Mesendoderm (in vitro differentiated cells): ENCODE measurements around the gene MGMT.

Experiments
- DNase-seq: peaks from one replicate; pipeline ENCODE4 v3.0.0; 2013
- H2AK5ac ChIP-seq: 2 replicates; pipeline ENCODE4 v1.6.1; 2013; ENCODE audit warnings: low read length, inconsistent platforms
- H2BK120ac ChIP-seq: 2 replicates; pipeline ENCODE4 v1.6.1; 2013; ENCODE audit warnings: low read depth, mild to moderate bottlenecking, low read length, moderate library complexity, mixed read lengths
- H2BK15ac ChIP-seq: replicated peaks from 2 replicates; pipeline ENCODE4 v1.6.1; 2013; ENCODE audit warnings: low read depth, mild to moderate bottlenecking, moderate library complexity
- H2BK5ac ChIP-seq: 2 replicates; pipeline ENCODE4 v1.6.1; 2013; ENCODE audit warnings: low read length, inconsistent platforms
- H3K18ac ChIP-seq: 2 replicates; pipeline ENCODE4 v1.6.1; 2013; ENCODE audit warnings: mild to moderate bottlenecking, low read length, mixed read lengths
- H3K23ac ChIP-seq: one replicate; pipeline ENCODE4 v1.6.1; 2013; ENCODE audit warnings: low read length
- H3K27ac ChIP-seq: 2 replicates; pipeline ENCODE4 v1.5.1; 2013; ENCODE audit warnings: low read depth, mild to moderate bottlenecking, inconsistent platforms, low read length, moderate library complexity
- H3K27me3 ChIP-seq: 2 replicates; pipeline ENCODE4 v1.6.1; 2013; ENCODE audit warnings: low read length, control low read depth, mild to moderate bottlenecking, inconsistent platforms; ENCODE audit not compliant: insufficient read depth, poor library complexity
- H3K36me3 ChIP-seq: 2 replicates; pipeline ENCODE4 v1.6.1; 2013; ENCODE audit warnings: low read length, inconsistent platforms; ENCODE audit not compliant: control insufficient read depth, insufficient read depth
- H3K4ac ChIP-seq: one replicate; pipeline ENCODE4 v1.6.1; 2013; ENCODE audit warnings: low read depth, mild to moderate bottlenecking, low read length, moderate library complexity
- H3K4me1 ChIP-seq: 2 replicates; pipeline ENCODE4 v1.6.1; 2013; ENCODE audit warnings: low read depth, low read length, inconsistent platforms; ENCODE audit not compliant: control insufficient read depth
- H3K4me2 ChIP-seq: 2 replicates; pipeline ENCODE4 v1.6.1; 2013; ENCODE audit warnings: low read length
- H3K4me3 ChIP-seq: 2 replicates; pipeline ENCODE4 v1.5.1; 2013; ENCODE audit warnings: mild to moderate bottlenecking, low read length
- H3K56ac ChIP-seq: one replicate; pipeline ENCODE4 v1.6.1; 2013; ENCODE audit warnings: low read length
- H3K79me1 ChIP-seq: 2 replicates; pipeline ENCODE4 v1.6.1; 2013; ENCODE audit warnings: low read length, inconsistent platforms
- H3K79me2 ChIP-seq: 2 replicates; pipeline ENCODE4 v1.6.1; 2013; ENCODE audit warnings: mild to moderate bottlenecking, low read length; ENCODE audit not compliant: control insufficient read depth, insufficient read depth
- H3K9ac ChIP-seq: 2 replicates; pipeline ENCODE4 v1.6.1; 2013; ENCODE audit warnings: low read length, inconsistent platforms
- H4K5ac ChIP-seq: one replicate; pipeline ENCODE4 v1.6.1; 2013; ENCODE audit warnings: low read length
- H4K8ac ChIP-seq: one replicate; pipeline ENCODE4 v1.6.1; 2013; ENCODE audit warnings: low read depth, mild to moderate bottlenecking, control low read depth, low read length, moderate library complexity
- WGBS: extraction: QIAGEN DNeasy Blood & Tissue Kit; methylation state at CpG from one replicate; pipeline ENCODE4 v1.1.7; 2013; ENCODE audit warnings: low lambda C conversion rate, missing lambda C conversion rate; ENCODE audit not compliant: insufficient coverage; ENCODE audit errors: extremely low coverage; 5-methylcytosine and 5-hydroxymethylcytosine counted together

Gene MGMT

GRCh38 chr10:129652521-129653201, 185.6 kb downstream of the MGMT start:
- H3K36me3 ChIP-seq, result no peaks in the 10 kb centered on the region
- no peak overlapping the region for H4K5ac ChIP-seq
- no peak overlapping the region for H2BK5ac ChIP-seq
- H3K4ac ChIP-seq, result no peak overlapping the region
- no peak overlapping the region for H3K4me3 ChIP-seq
- no peak overlapping the region for H3K4me2 ChIP-seq
- no peak overlapping the region for H2BK120ac ChIP-seq
- no peak overlapping the region for H3K27ac ChIP-seq
- H3K27me3 ChIP-seq, result no peaks in the 10 kb centered on the region
- H3K18ac ChIP-seq, result no peak overlapping the region
- H2AK5ac ChIP-seq, result no peak overlapping the region
- H3K79me2 ChIP-seq, result no peaks in the 10 kb centered on the region
- no peak for DNase-seq
- no peak overlapping the region for H3K23ac ChIP-seq
- H3K56ac ChIP-seq, result no peak overlapping the region
- no peaks in the 10 kb centered on the region for H3K79me1 ChIP-seq
- H4K8ac ChIP-seq, result no peak overlapping the region
- H2BK15ac ChIP-seq, result no peak overlapping the region
- no CpG with 5 or more reads among the region's 22 CpGs for WGBS
- H3K9ac ChIP-seq, result no peak overlapping the region
- H3K4me1 ChIP-seq, result peaks cover 6% of the 10 kb centered on the region

- H3K27ac ChIP-seq, result no peak overlapping the region
- no peaks in the 10 kb centered on the region for H3K27me3 ChIP-seq
- no peaks in the 10 kb centered on the region for H3K36me3 ChIP-seq
- H3K23ac ChIP-seq, result no peak overlapping the region
- no peak overlapping the region for H3K4ac ChIP-seq
- no peak overlapping the region for H2BK120ac ChIP-seq
- H3K9ac ChIP-seq, result no peak overlapping the region
- H3K4me3 ChIP-seq, result no peak overlapping the region
- no peak overlapping the region for H3K18ac ChIP-seq
- H3K4me1 ChIP-seq, result peaks cover 7% of the 10 kb centered on the region
- no peak overlapping the region for H4K5ac ChIP-seq
- no peaks in the 10 kb centered on the region for H3K79me1 ChIP-seq
- no CpG with 5 or more reads among the region's 8 CpGs for WGBS
- H3K79me2 ChIP-seq, result no peaks in the 10 kb centered on the region
- no peak for DNase-seq
- H2BK5ac ChIP-seq, result no peak overlapping the region
- no peak overlapping the region for H3K56ac ChIP-seq
- H2BK15ac ChIP-seq, result no peak overlapping the region
- no peak overlapping the region for H4K8ac ChIP-seq
- no peak overlapping the region for H3K4me2 ChIP-seq
- H2AK5ac ChIP-seq, result no peak overlapping the region
Observed at GRCh38 chr10:129653428-129653827, 186.4 kb downstream of the MGMT start.

GRCh38 chr10:129653861-129654260, 186.8 kb downstream of the MGMT start:
- no peak overlapping the region for H3K18ac ChIP-seq
- no peak overlapping the region for H3K4me3 ChIP-seq
- H4K8ac ChIP-seq, result no peak overlapping the region
- no peak overlapping the region for H3K27ac ChIP-seq
- no peak overlapping the region for H4K5ac ChIP-seq
- no peak overlapping the region for H3K9ac ChIP-seq
- H3K79me1 ChIP-seq, result no peaks in the 10 kb centered on the region
- no peak for DNase-seq
- no peak overlapping the region for H2BK5ac ChIP-seq
- H3K36me3 ChIP-seq, result no peaks in the 10 kb centered on the region
- H3K27me3 ChIP-seq, result no peaks in the 10 kb centered on the region
- no peak overlapping the region for H2BK15ac ChIP-seq
- peaks cover 7% of the 10 kb centered on the region for H3K4me1 ChIP-seq
- no peak overlapping the region for H3K23ac ChIP-seq
- H3K56ac ChIP-seq, result no peak overlapping the region
- H3K4ac ChIP-seq, result no peak overlapping the region
- H3K79me2 ChIP-seq, result no peaks in the 10 kb centered on the region
- no peak overlapping the region for H2BK120ac ChIP-seq
- H2AK5ac ChIP-seq, result no peak overlapping the region
- no CpG with 5 or more reads among the region's 11 CpGs for WGBS
- H3K4me2 ChIP-seq, result no peak overlapping the region

GRCh38 chr10:129654461-129654860, 187.4 kb downstream of the MGMT start:
- Histone ChIP-seq H3K27ac (no peak overlapping the region), H3K4me2 (no peak overlapping the region), H3K4me1 (peaks cover 7% of the 10 kb centered on the region), H3K4ac (no peak overlapping the region), H3K56ac (no peak overlapping the region), H4K8ac (no peak overlapping the region), H2BK15ac (no peak overlapping the region), H2BK120ac (no peak overlapping the region), H2BK5ac (no peak overlapping the region), H3K23ac (no peak overlapping the region), H3K4me3 (no peak overlapping the region), H3K36me3 (no peaks in the 10 kb centered on the region), H2AK5ac (no peak overlapping the region), H3K9ac (no peak overlapping the region), H3K27me3 (no peaks in the 10 kb centered on the region), H3K79me2 (no peaks in the 10 kb centered on the region), H4K5ac (no peak overlapping the region), H3K18ac (no peak overlapping the region), H3K79me1 (no peaks in the 10 kb centered on the region)
- no CpG with 5 or more reads among the region's 7 CpGs for WGBS
- DNase-seq, result no peak

GRCh38 chr10:129655007-129655678, 188.1 kb downstream of the MGMT start:
- Histone ChIP-seq H3K27ac (no peak overlapping the region), H3K4me1 (peaks cover 7% of the 10 kb centered on the region), H3K27me3 (no peaks in the 10 kb centered on the region), H3K36me3 (no peaks in the 10 kb centered on the region), H3K4ac (no peak overlapping the region), H3K79me1 (no peaks in the 10 kb centered on the region), H4K8ac (no peak overlapping the region), H4K5ac (no peak overlapping the region), H2AK5ac (no peak overlapping the region), H2BK5ac (no peak overlapping the region), H2BK120ac (no peak overlapping the region), H2BK15ac (no peak overlapping the region), H3K56ac (no peak overlapping the region), H3K79me2 (no peaks in the 10 kb centered on the region), H3K4me2 (no peak overlapping the region), H3K4me3 (no peak overlapping the region), H3K9ac (no peak overlapping the region), H3K18ac (no peak overlapping the region), H3K23ac (no peak overlapping the region)
- DNase-seq, result no peak
- no CpG with 5 or more reads among the region's 22 CpGs for WGBS

GRCh38 chr10:129655679-129656031, 188.6 kb downstream of the MGMT start:
- DNase-seq, result no peak
- H3K27ac ChIP-seq, result no peak overlapping the region
- no peaks in the 10 kb centered on the region for H3K27me3 ChIP-seq
- H2BK5ac ChIP-seq, result no peak overlapping the region
- no peak overlapping the region for H4K5ac ChIP-seq
- H2BK120ac ChIP-seq, result no peak overlapping the region
- H3K4me1 ChIP-seq, result peaks cover 7% of the 10 kb centered on the region
- H2AK5ac ChIP-seq, result no peak overlapping the region
- no CpG with 5 or more reads among the region's 8 CpGs for WGBS
- no peak overlapping the region for H3K9ac ChIP-seq
- H3K36me3 ChIP-seq, result no peaks in the 10 kb centered on the region
- no peak overlapping the region for H4K8ac ChIP-seq
- no peaks in the 10 kb centered on the region for H3K79me1 ChIP-seq
- no peak overlapping the region for H2BK15ac ChIP-seq
- no peak overlapping the region for H3K23ac ChIP-seq
- H3K4ac ChIP-seq, result no peak overlapping the region
- no peak overlapping the region for H3K18ac ChIP-seq
- no peak overlapping the region for H3K56ac ChIP-seq
- H3K4me3 ChIP-seq, result no peak overlapping the region
- no peak overlapping the region for H3K4me2 ChIP-seq
- H3K79me2 ChIP-seq, result no peaks in the 10 kb centered on the region
